ENCODE data around the gene RGSL1.

DNA sequence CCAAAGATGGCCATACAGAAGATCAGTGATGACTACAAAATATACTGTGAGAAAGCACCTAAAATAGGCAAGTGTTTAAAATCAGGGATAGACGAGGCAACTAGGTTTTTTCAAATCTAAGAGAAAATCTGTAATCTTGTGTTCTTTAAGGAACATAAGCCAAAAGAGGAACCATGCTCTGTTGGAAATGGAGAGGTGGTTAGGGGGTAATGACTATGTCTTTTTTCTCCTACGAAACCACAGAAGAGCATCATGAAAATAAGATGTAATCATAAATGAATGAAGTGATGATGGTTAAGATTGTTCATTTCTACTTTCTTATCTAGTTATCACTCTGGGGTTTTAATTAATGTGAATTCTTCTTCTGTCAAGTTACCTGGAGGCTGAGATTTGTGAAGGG, 43.1 kb downstream of the RGSL1 start:
- TF ChIP-seq EZH2 (IDR thresholded peaks at IDR 0.05; ENCODE audit: borderline replicate concordance, low read depth, low read length) (no peak), GABPA (tag; conservative IDR thresholded peaks at IDR 0.05; ENCODE audit: low read depth) (no peak), MAFK (IDR thresholded peaks at IDR 0.05; ENCODE audit: low read length) (no peak), NRF1 (conservative IDR thresholded peaks at IDR 0.05 in 1 of 2, IDR thresholded peaks at IDR 0.05 in 1 of 2) (no peak), ELF4 (CRISPR knock-in tag; IDR thresholded peaks at IDR 0.05) (no peak), CBFA2T3 (IDR thresholded peaks at IDR 0.05) (no peak)
- TF ChIP-seq, protein P1, sequence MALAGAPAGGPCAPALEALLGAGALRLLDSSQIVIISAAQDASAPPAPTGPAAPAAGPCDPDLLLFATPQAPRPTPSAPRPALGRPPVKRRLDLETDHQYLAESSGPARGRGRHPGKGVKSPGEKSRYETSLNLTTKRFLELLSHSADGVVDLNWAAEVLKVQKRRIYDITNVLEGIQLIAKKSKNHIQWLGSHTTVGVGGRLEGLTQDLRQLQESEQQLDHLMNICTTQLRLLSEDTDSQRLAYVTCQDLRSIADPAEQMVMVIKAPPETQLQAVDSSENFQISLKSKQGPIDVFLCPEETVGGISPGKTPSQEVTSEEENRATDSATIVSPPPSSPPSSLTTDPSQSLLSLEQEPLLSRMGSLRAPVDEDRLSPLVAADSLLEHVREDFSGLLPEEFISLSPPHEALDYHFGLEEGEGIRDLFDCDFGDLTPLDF (CRISPR knock-in tag; IDR thresholded peaks at IDR 0.05): no peak
